ENCODE results near the gene SLN. TPM values are rescaled to one million over a fixed set of nuclear protein-coding genes. Genes with fewer than 3 reads are reported as not detected.

Gene SLN
- total RNA-seq, 1 donor from 2014 or later: not detected

GRCh38 chr11:107750313-107750712, 38.5 kb upstream of the SLN start:
- H3K27me3 Mint-ChIP-seq (ENCODE audit: insufficient read depth, low read depth): no peaks in the 10 kb centered on the region
- Histone ChIP-seq H3K27me3 (no peaks in the 10 kb centered on the region), H3K36me3 (no peaks in the 10 kb centered on the region), H3K4me1 (no peaks in the 10 kb centered on the region), H3K79me2 (ENCODE audit: low read depth) (no peaks in the 10 kb centered on the region), H3K4me2 (no peak overlapping the region), H4K20me1 (ENCODE audit: low read depth) (no peaks in the 10 kb centered on the region), H3K4me3 (no peak overlapping the region), H3K9me3 (ENCODE audit: low read depth) (no peaks in the 10 kb centered on the region), H3K27ac (no peak overlapping the region), H3F3A (ENCODE audit: low read depth) (no peaks in the 10 kb centered on the region), H2AFZ (replicated peaks) (no peak overlapping the region), H3K9ac (no peak overlapping the region)
- DNase-seq (ENCODE audit: low spot score): no peak
- TF ChIP-seq EZH2 (IDR thresholded peaks at IDR 0.05): no peak
- TF ChIP-seq, protein P1, sequence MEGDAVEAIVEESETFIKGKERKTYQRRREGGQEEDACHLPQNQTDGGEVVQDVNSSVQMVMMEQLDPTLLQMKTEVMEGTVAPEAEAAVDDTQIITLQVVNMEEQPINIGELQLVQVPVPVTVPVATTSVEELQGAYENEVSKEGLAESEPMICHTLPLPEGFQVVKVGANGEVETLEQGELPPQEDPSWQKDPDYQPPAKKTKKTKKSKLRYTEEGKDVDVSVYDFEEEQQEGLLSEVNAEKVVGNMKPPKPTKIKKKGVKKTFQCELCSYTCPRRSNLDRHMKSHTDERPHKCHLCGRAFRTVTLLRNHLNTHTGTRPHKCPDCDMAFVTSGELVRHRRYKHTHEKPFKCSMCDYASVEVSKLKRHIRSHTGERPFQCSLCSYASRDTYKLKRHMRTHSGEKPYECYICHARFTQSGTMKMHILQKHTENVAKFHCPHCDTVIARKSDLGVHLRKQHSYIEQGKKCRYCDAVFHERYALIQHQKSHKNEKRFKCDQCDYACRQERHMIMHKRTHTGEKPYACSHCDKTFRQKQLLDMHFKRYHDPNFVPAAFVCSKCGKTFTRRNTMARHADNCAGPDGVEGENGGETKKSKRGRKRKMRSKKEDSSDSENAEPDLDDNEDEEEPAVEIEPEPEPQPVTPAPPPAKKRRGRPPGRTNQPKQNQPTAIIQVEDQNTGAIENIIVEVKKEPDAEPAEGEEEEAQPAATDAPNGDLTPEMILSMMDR (IDR thresholded peaks at IDR 0.05): no peak
- TF ChIP-seq EZH2phosphoT487 (IDR thresholded peaks at IDR 0.05): no peak
- H3K36me3 Mint-ChIP-seq: no peaks in the 10 kb centered on the region
- H3K4me3 Mint-ChIP-seq: no peak overlapping the region
- H3K27ac Mint-ChIP-seq: no peak overlapping the region
- H3K4me1 Mint-ChIP-seq: no peaks in the 10 kb centered on the region
- H3K9me3 Mint-ChIP-seq: no peaks in the 10 kb centered on the region

DNA sequence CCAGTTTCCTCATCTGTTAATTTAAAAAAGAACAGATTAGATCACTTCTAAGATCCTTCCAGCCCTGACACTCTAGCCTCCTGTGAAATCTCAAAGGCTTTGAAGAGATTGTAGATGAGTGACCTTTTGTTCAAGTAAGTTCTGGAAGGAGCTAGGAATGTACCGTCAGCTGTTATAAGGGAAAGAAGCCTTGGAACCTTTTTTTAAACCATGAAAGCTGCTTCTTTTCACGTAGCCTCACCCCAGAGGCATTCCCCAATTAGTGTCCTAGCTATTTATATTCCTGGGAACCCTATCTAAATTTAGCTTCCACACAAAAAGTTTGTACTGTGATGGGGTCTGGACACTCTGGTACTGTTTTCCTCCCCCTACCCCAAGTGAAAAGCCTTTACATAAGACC, 35.8 kb upstream of the SLN start:
- peak; percentile 6 for DNase-seq (ENCODE audit: low spot score)
- Histone ChIP-seq H3K9ac (no peak overlapping the region), H3K4me2 (no peak overlapping the region), H3K9me3 (ENCODE audit: low read depth) (no peaks in the 10 kb centered on the region), H3K4me1 (no peaks in the 10 kb centered on the region), H4K20me1 (ENCODE audit: low read depth) (no peaks in the 10 kb centered on the region), H3F3A (ENCODE audit: low read depth) (no peaks in the 10 kb centered on the region), H3K79me2 (ENCODE audit: low read depth) (no peaks in the 10 kb centered on the region), H3K36me3 (no peaks in the 10 kb centered on the region), H2AFZ (replicated peaks) (no peak overlapping the region), H3K4me3 (no peak overlapping the region), H3K27ac (no peak overlapping the region), H3K27me3 (no peaks in the 10 kb centered on the region)
- no peak overlapping the region for H3K27ac Mint-ChIP-seq
- H3K27me3 Mint-ChIP-seq (ENCODE audit: insufficient read depth, low read depth): no peaks in the 10 kb centered on the region
- no peak overlapping the region for H3K4me3 Mint-ChIP-seq
- TF ChIP-seq EZH2 (IDR thresholded peaks at IDR 0.05): no peak
- H3K36me3 Mint-ChIP-seq: no peaks in the 10 kb centered on the region
- H3K4me1 Mint-ChIP-seq: peaks cover 4% of the 10 kb centered on the region
- no peaks in the 10 kb centered on the region for H3K9me3 Mint-ChIP-seq

DNA sequence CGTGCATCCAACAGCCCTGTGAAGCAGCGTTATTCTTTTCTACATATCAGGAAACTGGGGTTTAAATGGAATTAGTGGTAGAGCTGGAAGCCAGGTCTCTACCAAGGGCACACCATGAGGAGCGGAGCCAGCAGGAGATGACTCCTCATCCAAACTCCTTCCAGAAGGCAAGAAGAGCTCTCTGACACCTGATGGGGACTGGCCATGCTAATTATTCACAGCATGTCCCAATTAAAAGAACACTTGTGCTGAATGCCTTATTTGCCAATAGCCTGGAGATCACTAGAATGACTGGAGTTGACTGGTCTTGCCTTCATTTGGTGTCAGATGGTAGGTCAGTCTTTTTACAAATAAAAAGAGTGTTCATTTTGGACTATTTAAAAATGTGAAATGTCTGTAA, 32.9 kb upstream of the SLN start:
- no peaks in the 10 kb centered on the region for H3K36me3 Mint-ChIP-seq
- no peaks in the 10 kb centered on the region for H3F3A ChIP-seq (ENCODE audit: low read depth)
- no peak overlapping the region for H3K4me2 ChIP-seq
- peaks cover 4% of the 10 kb centered on the region for H3K4me1 Mint-ChIP-seq
- no peaks in the 10 kb centered on the region for H3K27me3 Mint-ChIP-seq (ENCODE audit: insufficient read depth, low read depth)
- H3K27me3 ChIP-seq: no peaks in the 10 kb centered on the region
- no peaks in the 10 kb centered on the region for H4K20me1 ChIP-seq (ENCODE audit: low read depth)
- H3K9ac ChIP-seq: no peak overlapping the region
- no peaks in the 10 kb centered on the region for H3K36me3 ChIP-seq
- H3K9me3 Mint-ChIP-seq: peaks cover 2% of the 10 kb centered on the region
- H3K9me3 ChIP-seq (ENCODE audit: low read depth): no peaks in the 10 kb centered on the region
- H3K27ac Mint-ChIP-seq: no peak overlapping the region
- TF ChIP-seq, protein P1 (IDR thresholded peaks at IDR 0.05): no peak
- TF ChIP-seq EZH2 (IDR thresholded peaks at IDR 0.05): no peak
- no peak for TF ChIP-seq EZH2phosphoT487 (IDR thresholded peaks at IDR 0.05)
- no peak overlapping the region for H3K27ac ChIP-seq
- H3K4me1 ChIP-seq: no peaks in the 10 kb centered on the region
- no peak for DNase-seq (ENCODE audit: low spot score)
- H3K79me2 ChIP-seq (ENCODE audit: low read depth): no peaks in the 10 kb centered on the region
- no peak overlapping the region for H3K4me3 Mint-ChIP-seq
- H2AFZ ChIP-seq (replicated peaks): no peak overlapping the region
- no peak overlapping the region for H3K4me3 ChIP-seq

DNA sequence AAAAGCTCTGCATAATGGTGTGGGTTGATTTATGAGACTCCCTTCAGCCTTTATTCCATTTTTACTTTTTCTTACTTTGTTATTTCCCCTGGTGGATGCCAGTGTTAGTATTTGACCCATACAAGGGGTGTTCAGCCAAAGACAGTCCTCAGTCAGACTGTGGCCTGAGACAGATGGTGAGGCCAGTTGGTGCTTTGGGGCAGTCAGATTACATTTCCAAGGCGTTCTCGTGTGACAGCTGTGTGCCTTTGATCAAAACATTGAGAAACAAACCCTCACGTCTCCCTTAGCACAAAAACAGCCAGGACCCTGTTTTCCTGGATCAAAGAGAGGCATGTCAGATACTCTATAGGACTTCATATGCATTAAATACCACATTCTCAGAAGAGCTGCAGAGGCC, 31.3 kb upstream of the SLN start:
- H3K27ac Mint-ChIP-seq: no peak overlapping the region
- TF ChIP-seq, protein P1 (IDR thresholded peaks at IDR 0.05): no peak
- TF ChIP-seq EZH2phosphoT487 (IDR thresholded peaks at IDR 0.05) (no peak), EZH2 (IDR thresholded peaks at IDR 0.05) (no peak)
- no peak for DNase-seq (ENCODE audit: low spot score)

More for the DNA sequence above, 31.3 kb upstream of the SLN start:
- Histone ChIP-seq H3K4me1 (no peaks in the 10 kb centered on the region), H4K20me1 (ENCODE audit: low read depth) (no peaks in the 10 kb centered on the region), H3F3A (ENCODE audit: low read depth) (no peaks in the 10 kb centered on the region), H3K27ac (no peak overlapping the region), H2AFZ (replicated peaks) (no peak overlapping the region), H3K4me3 (no peak overlapping the region), H3K79me2 (ENCODE audit: low read depth) (no peaks in the 10 kb centered on the region), H3K36me3 (no peaks in the 10 kb centered on the region), H3K9me3 (ENCODE audit: low read depth) (no peaks in the 10 kb centered on the region), H3K4me2 (no peak overlapping the region), H3K27me3 (no peaks in the 10 kb centered on the region), H3K9ac (no peak overlapping the region)
- Mint-ChIP-seq H3K4me1 (peaks cover 4% of the 10 kb centered on the region), H3K36me3 (no peaks in the 10 kb centered on the region), H3K9me3 (peaks cover 7% of the 10 kb centered on the region), H3K4me3 (no peak overlapping the region), H3K27me3 (ENCODE audit: insufficient read depth, low read depth) (peaks cover 2% of the 10 kb centered on the region)
